GM23338 (cell line): ENCODE results near the gene FAM53A. TPM values are rescaled to one million over a fixed set of nuclear protein-coding genes. Genes with fewer than 3 reads are reported as not detected.

Experiments
- ATAC-seq: fragments of 200-7000 bp; cut with Tn5 transposase; 3 replicates; pipeline ENCODE4 v1.9.1; 2020
- DNase-seq: peaks from one replicate; pipeline ENCODE4 v3.0.0-alpha.2; 2015; ENCODE audit warnings: low spot score
- H2AFZ ChIP-seq: fragments of 200-600 bp; sonication (generic); 2 replicates; pipeline ENCODE4 v1.8.0; 2016; ENCODE audit warnings: antibody characterized with exemption, mild to moderate bottlenecking, moderate library complexity
- H3F3A ChIP-seq: fragments of 200-600 bp; sonication (generic); replicated peaks from 2 replicates; pipeline ENCODE4 v1.8.0; 2017; ENCODE audit warnings: antibody characterized with exemption, mixed run types, low read depth
- H3K27ac ChIP-seq: fragments of 200-600 bp; sonication (generic); 2 replicates; pipeline ENCODE4 v1.6.1; 2016; ENCODE audit warnings: low read depth
- H3K27me3 ChIP-seq: fragments of 200-600 bp; sonication (generic); 2 replicates; pipeline ENCODE4 v1.8.0; 2016; ENCODE audit warnings: mild to moderate bottlenecking, mixed run types, moderate library complexity; ENCODE audit not compliant: insufficient read depth
- H3K36me3 ChIP-seq: fragments of 200-600 bp; sonication (generic); 2 replicates; pipeline ENCODE4 v1.8.0; 2016; ENCODE audit warnings: mild to moderate bottlenecking; ENCODE audit not compliant: insufficient read depth
- H3K4me1 ChIP-seq: fragments of 200-600 bp; sonication (generic); 2 replicates; pipeline ENCODE4 v1.8.0; 2016; ENCODE audit warnings: mild to moderate bottlenecking, moderate library complexity; ENCODE audit not compliant: insufficient read depth
- H3K4me2 ChIP-seq: fragments of 200-600 bp; sonication (generic); 2 replicates; pipeline ENCODE4 v1.7.1; 2017; ENCODE audit warnings: mixed run types
- H3K4me3 ChIP-seq: fragments of 200-600 bp; sonication (generic); 2 replicates; pipeline ENCODE4 v1.6.1; 2016; ENCODE audit warnings: mixed run types
- H3K79me2 ChIP-seq: fragments of 200-600 bp; sonication (generic); replicated peaks from 2 replicates; pipeline ENCODE4 v1.8.0; 2017; ENCODE audit warnings: mild to moderate bottlenecking; ENCODE audit not compliant: insufficient read depth
- H3K9me2 ChIP-seq: fragments of 200-600 bp; sonication (generic); 2 replicates; pipeline ENCODE4 v1.8.0; 2017; ENCODE audit not compliant: insufficient read depth
- H4K20me1 ChIP-seq: fragments of 200-600 bp; sonication (generic); replicated peaks from 2 replicates; pipeline ENCODE4 v1.8.0; 2017; ENCODE audit warnings: mild to moderate bottlenecking; ENCODE audit not compliant: insufficient read depth
- H3K27ac Mint-ChIP-seq: 2 replicates; pipeline ENCODE4 v1.8.0; 2020; ENCODE audit warnings: inconsistent platforms, mild to moderate bottlenecking, moderate library complexity, mixed read lengths
- H3K27me3 Mint-ChIP-seq: 3 replicates; pipeline ENCODE4 v1.8.0; 2022; ENCODE audit warnings: low read depth, mild to moderate bottlenecking, moderate library complexity, mixed read lengths, inconsistent platforms; ENCODE audit not compliant: insufficient read depth, poor library complexity
- H3K36me3 Mint-ChIP-seq: 3 replicates; pipeline ENCODE4 v1.8.0; 2021; ENCODE audit warnings: low read depth, mild to moderate bottlenecking, inconsistent platforms, moderate library complexity, mixed read lengths
- H3K4me1 Mint-ChIP-seq: 3 replicates; pipeline ENCODE4 v1.8.0; 2020; ENCODE audit warnings: mild to moderate bottlenecking, inconsistent platforms, mixed read lengths
- H3K4me3 Mint-ChIP-seq: 3 replicates; pipeline ENCODE4 v1.8.0; 2021; ENCODE audit warnings: moderate library complexity, mild to moderate bottlenecking, inconsistent platforms, mixed read lengths
- H3K9me3 Mint-ChIP-seq: 3 replicates; pipeline ENCODE4 v1.8.0; 2020; ENCODE audit warnings: moderate library complexity, mild to moderate bottlenecking, inconsistent platforms, mixed read lengths
- CREB1 ChIP-seq: fragments of 250-450 bp; sonication (Bioruptor Pico); IDR thresholded peaks from 2 replicates; pipeline ENCODE4 v1.5.0; 2020; ENCODE audit warnings: low read depth, mild to moderate bottlenecking, moderate library complexity
- CTCF ChIP-seq, 2 experiments: fragments of 200-600 bp in 1 of 2; sonication (generic) in 1 of 2; conservative IDR thresholded peaks; 2 replicates each; pipeline versions ENCODE4 v1.5.1 to v1.6.1; 2016 to 2017; ENCODE audit warnings: antibody characterized with exemption in 2 of 2, low read depth in 2 of 2, mild to moderate bottlenecking in 2 of 2, moderate library complexity in 1 of 2
- ETS1 ChIP-seq: IDR thresholded peaks from 2 replicates; pipeline ENCODE4 v1.6.1; 2016; ENCODE audit warnings: antibody characterized with exemption
- EZH2 ChIP-seq: fragments of 200-600 bp; sonication (generic); IDR thresholded peaks from one replicate; pipeline ENCODE4 v1.8.0; 2017; ENCODE audit warnings: antibody characterized with exemption, mild to moderate bottlenecking, low read depth; ENCODE audit not compliant: unreplicated experiment
- EZH2phosphoT487 ChIP-seq: fragments of 200-600 bp; sonication (generic); IDR thresholded peaks from one replicate; pipeline ENCODE4 v1.8.1; 2018; ENCODE audit warnings: antibody characterized with exemption; ENCODE audit not compliant: unreplicated experiment
- JUNB ChIP-seq: IDR thresholded peaks from one replicate; pipeline ENCODE4 v1.6.1; 2016; ENCODE audit warnings: antibody characterized with exemption; ENCODE audit not compliant: unreplicated experiment
- NANOG ChIP-seq: IDR thresholded peaks from 2 replicates; pipeline ENCODE4 v1.6.1; 2016; ENCODE audit warnings: antibody characterized with exemption, borderline replicate concordance
- POLR2AphosphoS5 ChIP-seq: IDR thresholded peaks from 2 replicates; pipeline ENCODE4 v1.6.1; 2016; ENCODE audit warnings: antibody characterized with exemption, low read depth
- REST ChIP-seq: IDR thresholded peaks from one replicate; pipeline ENCODE4 v1.6.1; 2018; ENCODE audit warnings: antibody characterized with exemption; ENCODE audit not compliant: unreplicated experiment
- STAT1 ChIP-seq: IDR thresholded peaks from one replicate; pipeline ENCODE4 v1.6.1; 2016; ENCODE audit warnings: antibody characterized with exemption; ENCODE audit not compliant: unreplicated experiment
- ZNF114 ChIP-seq: fragments of 250-450 bp; sonication (Bioruptor Pico); IDR thresholded peaks from 2 replicates; pipeline ENCODE4 v1.5.0; 2020; ENCODE audit warnings: mild to moderate bottlenecking, moderate library complexity
- ZNF331 ChIP-seq: fragments of 250-450 bp; sonication (Bioruptor Pico); IDR thresholded peaks from 2 replicates; pipeline ENCODE4 v1.5.0; 2020; ENCODE audit warnings: low read depth, mild to moderate bottlenecking, moderate library complexity
- ZNF462 ChIP-seq: fragments of 250-450 bp; sonication (Bioruptor Pico); IDR thresholded peaks from 2 replicates; pipeline ENCODE4 v1.5.0; 2020; ENCODE audit warnings: mild to moderate bottlenecking, moderate library complexity
- polyA plus RNA-seq: library from polyadenylated mRNA; unstranded; fragments of >200 nt; fragmentation: Nextera tagmentation; extraction: Ambion mirVana; gene quantifications from 2 replicates; pipeline ENCODE4 v1.2.1, GENCODE V29; 2016
- total RNA-seq: library from RNA; depleted of rRNA; stranded (reverse); fragments of >200 nt; shearing (Covaris generic); gene quantifications from 2 replicates; pipeline ENCODE4 v1.2.3, GENCODE V29; 2014

Gene FAM53A
- total and polyA plus RNA-seq, 2 experiments from 2014 or later: 1.1 to 3.1 TPM

- peaks cover 2% of the 10 kb centered on the region; the same call in 2 of the 3 replicates for H3K9me3 Mint-ChIP-seq
- Histone ChIP-seq H3K4me3 (no peak overlapping the region), H3K9me2 (no peaks in the 10 kb centered on the region), H3K36me3 (no peaks in the 10 kb centered on the region), H3K4me1 (0 out of 2 replicates have a peak, but pooled peaks cover 5% of the 10 kb centered on the region), H3K4me2 (no peak overlapping the region), H3K27ac (no peak overlapping the region), H4K20me1 (no peaks in the 10 kb centered on the region), H3K27me3 (peaks cover 22% of the 10 kb centered on the region), H3F3A (peaks cover 12% of the 10 kb centered on the region), H3K79me2 (no peaks in the 10 kb centered on the region), H2AFZ (no peak overlapping the region)
- DNase-seq (no peak), ATAC-seq (no peak)
- H3K36me3 Mint-ChIP-seq: peaks cover 21% of the 10 kb centered on the region
- TF ChIP-seq STAT1 (no peak), CREB1 (CRISPR knock-in tag) (no peak), POLR2AphosphoS5 (no peak), ZNF114 (CRISPR knock-in tag) (no peak), ZNF331 (CRISPR knock-in tag) (no peak), REST (no peak), NANOG (no peak), ZNF462 (CRISPR knock-in tag) (no peak), EZH2 (no peak), JUNB (no peak), CTCF (conservative IDR thresholded peaks at IDR 0.05; ENCODE audit: low read depth in 2 of 2) (no peak), EZH2phosphoT487 (no peak), ETS1 (no peak)
- peaks cover 16% of the 10 kb centered on the region for H3K27me3 Mint-ChIP-seq
- no peak overlapping the region for H3K27ac Mint-ChIP-seq
- no peak overlapping the region for H3K4me3 Mint-ChIP-seq
- H3K4me1 Mint-ChIP-seq: peaks cover 8% of the 10 kb centered on the region; the same call in 2 of the 3 replicates
Observed at GRCh38 chr4:1686440-1687036, 2.4 kb upstream of the FAM53A start.
